ENCODE measurements around the gene CCDC88C. TPM values are rescaled to one million over a fixed set of nuclear protein-coding genes. Genes with fewer than 3 reads are reported as not detected.
A peak's percentile ranks its signal among the peaks of the same experiment; 100 is the strongest.

Gene CCDC88C
- total RNA-seq, 1 donor from 2014 or later: 17.8 TPM

- Histone ChIP-seq H3K4me3 (no peak overlapping the region), H3K9ac (no peak overlapping the region), H3K9me3 (ENCODE audit: low read depth) (no peaks in the 10 kb centered on the region), H3K36me3 (no peaks in the 10 kb centered on the region), H2AFZ (replicated peaks) (no peak overlapping the region), H4K20me1 (ENCODE audit: low read depth) (no peaks in the 10 kb centered on the region), H3K27me3 (no peaks in the 10 kb centered on the region), H3K4me1 (no peaks in the 10 kb centered on the region), H3K79me2 (ENCODE audit: low read depth) (no peaks in the 10 kb centered on the region), H3F3A (ENCODE audit: low read depth) (peaks cover 16% of the 10 kb centered on the region), H3K4me2 (no peak overlapping the region), H3K27ac (no peak overlapping the region)
- H3K36me3 Mint-ChIP-seq: peaks cover 23% of the 10 kb centered on the region
- no peaks in the 10 kb centered on the region for H3K4me1 Mint-ChIP-seq
- DNase-seq (ENCODE audit: low spot score): peak; percentile 83
- TF ChIP-seq CTCF (IDR thresholded peaks at IDR 0.05) (peak; percentile 97), EZH2 (IDR thresholded peaks at IDR 0.05) (no peak)
- no peak overlapping the region for H3K4me3 Mint-ChIP-seq
- H3K9me3 Mint-ChIP-seq: no peaks in the 10 kb centered on the region
- H3K27ac Mint-ChIP-seq: no peak overlapping the region
- no peaks in the 10 kb centered on the region for H3K27me3 Mint-ChIP-seq (ENCODE audit: insufficient read depth, low read depth)
These were observed 131.1 kb downstream of the CCDC88C start for GRCh38 chr14:91286530-91286937.

DNA sequence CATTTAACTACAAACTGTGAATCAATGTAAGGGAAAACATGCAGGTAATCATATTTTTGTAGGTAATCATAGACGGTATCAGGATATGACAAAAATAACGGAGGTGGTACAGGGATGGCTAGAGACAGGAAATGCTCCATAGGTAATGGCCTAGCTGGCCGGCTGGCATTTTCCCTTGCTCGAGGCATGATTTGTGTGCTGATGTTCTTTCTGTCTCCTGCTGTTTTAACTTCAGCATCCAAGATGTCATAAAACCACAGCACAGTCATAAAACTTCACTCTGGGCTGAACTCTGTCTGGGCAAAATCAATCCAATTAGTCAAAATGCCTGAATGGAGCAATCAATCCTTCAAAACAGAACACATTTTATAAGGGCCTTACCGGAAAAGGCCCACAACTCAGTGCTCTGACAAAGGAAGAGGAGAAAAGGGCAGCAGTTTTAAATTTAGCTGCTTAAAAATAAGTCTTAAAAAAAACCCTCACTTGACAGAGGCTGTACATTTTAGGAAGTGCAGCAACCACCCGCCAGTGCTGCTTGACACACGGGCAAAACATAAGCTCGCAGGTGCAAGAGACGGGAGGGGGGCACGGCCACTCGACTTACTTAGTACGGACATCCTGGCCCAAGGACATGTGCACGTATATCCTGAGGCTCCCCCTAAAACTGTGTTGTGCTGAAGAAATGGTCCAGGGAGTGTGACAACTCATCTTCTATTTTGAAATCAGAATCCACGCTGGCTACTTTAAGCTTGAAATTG is 132.7 kb downstream of the CCDC88C start:
- Mint-ChIP-seq H3K9me3 (no peaks in the 10 kb centered on the region), H3K4me3 (no peak overlapping the region), H3K4me1 (no peaks in the 10 kb centered on the region), H3K27ac (no peak overlapping the region), H3K36me3 (peaks cover 23% of the 10 kb centered on the region), H3K27me3 (ENCODE audit: insufficient read depth, low read depth) (no peaks in the 10 kb centered on the region)
- H3K9me3 ChIP-seq (ENCODE audit: low read depth): no peaks in the 10 kb centered on the region
- no peak for TF ChIP-seq CTCF (IDR thresholded peaks at IDR 0.05)
- no peak for TF ChIP-seq EZH2 (IDR thresholded peaks at IDR 0.05)
- no peak for TF ChIP-seq EZH2phosphoT487 (IDR thresholded peaks at IDR 0.05)
- peak overlapping the region; percentile 47 for H3K27ac ChIP-seq
- no peak overlapping the region for H3K4me3 ChIP-seq
- no peak for DNase-seq (ENCODE audit: low spot score)
- no peaks in the 10 kb centered on the region for H3K79me2 ChIP-seq (ENCODE audit: low read depth)
- no peaks in the 10 kb centered on the region for H3K36me3 ChIP-seq
- peaks cover 16% of the 10 kb centered on the region for H3F3A ChIP-seq (ENCODE audit: low read depth)
- H3K4me1 ChIP-seq: no peaks in the 10 kb centered on the region
- H3K4me2 ChIP-seq: no peak overlapping the region
- peak overlapping the region; percentile 15 for H3K9ac ChIP-seq
- H3K27me3 ChIP-seq: no peaks in the 10 kb centered on the region
- H2AFZ ChIP-seq (replicated peaks): no peak overlapping the region
- no peaks in the 10 kb centered on the region for H4K20me1 ChIP-seq (ENCODE audit: low read depth)

- H3F3A ChIP-seq (ENCODE audit: low read depth): peaks cover 16% of the 10 kb centered on the region
- no peak for TF ChIP-seq CTCF (IDR thresholded peaks at IDR 0.05)
- H3K27ac Mint-ChIP-seq: no peak overlapping the region
- no peaks in the 10 kb centered on the region for H3K4me1 ChIP-seq
- H3K9ac ChIP-seq: no peak overlapping the region
- H3K36me3 Mint-ChIP-seq: peaks cover 23% of the 10 kb centered on the region
- H3K27me3 ChIP-seq: no peaks in the 10 kb centered on the region
- no peak overlapping the region for H3K4me2 ChIP-seq
- H4K20me1 ChIP-seq (ENCODE audit: low read depth): no peaks in the 10 kb centered on the region
- H3K36me3 ChIP-seq: no peaks in the 10 kb centered on the region
- H2AFZ ChIP-seq (replicated peaks): no peak overlapping the region
- no peak overlapping the region for H3K27ac ChIP-seq
- no peaks in the 10 kb centered on the region for H3K79me2 ChIP-seq (ENCODE audit: low read depth)
- H3K4me3 ChIP-seq: no peak overlapping the region
- H3K9me3 ChIP-seq (ENCODE audit: low read depth): no peaks in the 10 kb centered on the region
- H3K27me3 Mint-ChIP-seq (ENCODE audit: insufficient read depth, low read depth): no peaks in the 10 kb centered on the region
- no peak for DNase-seq (ENCODE audit: low spot score)
- H3K4me3 Mint-ChIP-seq: peak overlapping the region; percentile 17
- no peaks in the 10 kb centered on the region for H3K4me1 Mint-ChIP-seq
- H3K9me3 Mint-ChIP-seq: no peaks in the 10 kb centered on the region
These were observed 133.4 kb downstream of the CCDC88C start for GRCh38 chr14:91284146-91284790.
